Ramos (cell line): Measurements from ENCODE around the gene KDM4C.
"Not testable (repeated sequence)": the region's sequence is repeated elsewhere in the genome, so short reads cannot be mapped to it uniquely, and the experiment has no call there.

Experiments used
- in situ Hi-C: fragments of 300-500 bp; cut with MboI; formaldehyde crosslinking; loops from one replicate; pipeline ENCODE4 v1.14.3; 2022; ENCODE audit warnings: low sequenced_read_pairs; ENCODE audit not compliant: unreplicated experiment

KDM4C gene

GRCh38 chr9:7003861-7004260, 246.1 kb downstream of the KDM4C start:
- in situ Hi-C loops, result no loop called here

GRCh38 chr9:7006417-7006816, 248.6 kb downstream of the KDM4C start:
- in situ Hi-C loops, result no loop called here

- in situ Hi-C loops, result no loop called here
Measured at GRCh38 chr9:7008411-7008810, 250.6 kb downstream of the KDM4C start.

GRCh38 chr9:7009065-7009464, 251.3 kb downstream of the KDM4C start:
- in situ Hi-C loops, result no loop called here

GRCh38 chr9:7011395-7012067, 253.8 kb downstream of the KDM4C start:
- in situ Hi-C loops, result no loop called here

GRCh38 chr9:7027996-7028395, 270.2 kb downstream of the KDM4C start:
- in situ Hi-C loops, result no loop called here

GRCh38 chr9:7028591-7028990, 270.8 kb downstream of the KDM4C start:
- in situ Hi-C loops, result no loop called here

GRCh38 chr9:7030943-7031342, 273.2 kb downstream of the KDM4C start:
- in situ Hi-C loops, result not testable (repeated sequence)

GRCh38 chr9:7033076-7034045, 275.6 kb downstream of the KDM4C start:
- in situ Hi-C loops, result no loop called here

- in situ Hi-C loops, result no loop called here
Measured at GRCh38 chr9:7037176-7037575, 279.4 kb downstream of the KDM4C start.

GRCh38 chr9:7042124-7042523, 284.4 kb downstream of the KDM4C start:
- in situ Hi-C loops, result no loop called here

GRCh38 chr9:7045361-7045760, 287.6 kb downstream of the KDM4C start:
- in situ Hi-C loops, result no loop called here

GRCh38 chr9:7051711-7052110, 293.9 kb downstream of the KDM4C start:
- in situ Hi-C loops, result no loop called here

GRCh38 chr9:7053903-7054302, 296.1 kb downstream of the KDM4C start:
- in situ Hi-C loops, result no loop called here

GRCh38 chr9:7055171-7055903, 297.6 kb downstream of the KDM4C start:
- in situ Hi-C loops, result no loop called here

- in situ Hi-C loops, result no loop called here
Measured at GRCh38 chr9:7056254-7056653, 298.5 kb downstream of the KDM4C start.

- in situ Hi-C loops, result no loop called here
Measured at GRCh38 chr9:7058473-7058872, 300.7 kb downstream of the KDM4C start.

- in situ Hi-C loops, result no loop called here
Measured at GRCh38 chr9:7067169-7067568, 309.4 kb downstream of the KDM4C start.

- in situ Hi-C loops, result no loop called here
Measured at GRCh38 chr9:7071916-7072315, 314.1 kb downstream of the KDM4C start.

- in situ Hi-C loops, result no loop called here
Measured at GRCh38 chr9:7073706-7074105, 315.9 kb downstream of the KDM4C start.

- in situ Hi-C loops, result no loop called here
Measured at GRCh38 chr9:7075154-7075553, 317.4 kb downstream of the KDM4C start.
